Measurements from ENCODE around the gene TEX51.

- TF ChIP-seq MAX (IDR thresholded peaks at IDR 0.05) (no peak), TCF12 (IDR thresholded peaks at IDR 0.05; ENCODE audit: low read depth) (no peak), CEBPB (IDR thresholded peaks at IDR 0.05) (no peak), NFIC (IDR thresholded peaks at IDR 0.05) (no peak), RAD21 (IDR thresholded peaks at IDR 0.05; ENCODE audit: low read depth) (no peak), REST (IDR thresholded peaks at IDR 0.05; ENCODE audit: low read depth) (no peak)
Observed at GRCh38 chr2:126877041-126877440, 21.6 kb upstream of the TEX51 start.
